ENCODE data around the gene BIRC3. TPM values are rescaled to one million over a fixed set of nuclear protein-coding genes. Genes with fewer than 3 reads are reported as not detected.
A peak's percentile ranks its signal among the peaks of the same experiment; 100 is the strongest.

The BIRC3 gene
- total and polyA plus RNA-seq, 12 donors = 1.1 to 16.5 (median 5.4) TPM

GRCh38 chr11:102347462-102348370 lies 30.4 kb downstream of the BIRC3 start:
- H3K4me1 ChIP-seq = peaks cover 0 to 38% (median 32%) of the 10 kb centered on the region in 9 donors
- no peak for DNase-seq
- H3K36me3 ChIP-seq = peaks cover 0 to 38% (median 0%) of the 10 kb centered on the region in 9 donors
- ATAC-seq = peak in 6 of 8 donors; percentile 1 to 37 (median 15)
- H3K9me3 ChIP-seq = no peaks in the 10 kb centered on the region
- peak overlapping the region; percentile 55 to 94 (median 86) for H3K4me3 ChIP-seq
- no peak for TF ChIP-seq CTCF (IDR thresholded peaks at IDR 0.05)
- intact Hi-C loops (cut with DNase I) = loop anchor here in 3 of 10 donors (1.0 to 5.0 kb wide), 7 partner anchors 31 to 105 kb away; partner anchors contain the start of genes TMEM123 (in 2 of the 3) and BIRC3 (in 1 of the 3)
- WGBS, 2 donors = 0% methylated on average over 33 of the region's 33 CpGs
- H3K27me3 ChIP-seq = no peaks in the 10 kb centered on the region
- peak overlapping the region; percentile 93 to 99 (median 98) for H3K27ac ChIP-seq

- Histone ChIP-seq H3K27me3 (no peaks in the 10 kb centered on the region), H3K4me1 (peaks cover 0 to 14% (median 0%) of the 10 kb centered on the region in 9 donors), H3K27ac (no peak overlapping the region), H3K4me3 (no peak overlapping the region), H3K9me3 (peaks cover 0 to 37% (median 3%) of the 10 kb centered on the region in 11 donors), H3K36me3 (peaks cover 0 to 82% (median 17%) of the 10 kb centered on the region in 9 donors)
- intact Hi-C loops (cut with DNase I) = no loop called here
- no peak for DNase-seq
- TF ChIP-seq CTCF (IDR thresholded peaks at IDR 0.05) = no peak
- no peak for ATAC-seq
These were observed 39.8 kb downstream of the BIRC3 start for GRCh38 chr11:102357116-102357515.

GRCh38 chr11:102359372-102359771 lies 42.1 kb downstream of the BIRC3 start:
- WGBS, 2 donors = 80 to 84% methylated on average over 3 of the region's 3 CpGs
- Histone ChIP-seq H3K36me3 (peaks cover 0 to 81% (median 36%) of the 10 kb centered on the region in 9 donors), H3K4me3 (no peak overlapping the region), H3K4me1 (peaks cover 0 to 14% (median 0%) of the 10 kb centered on the region in 9 donors), H3K27ac (no peak overlapping the region), H3K27me3 (no peaks in the 10 kb centered on the region), H3K9me3 (peaks cover 0 to 37% (median 3%) of the 10 kb centered on the region in 11 donors)
- intact Hi-C loops (cut with DNase I) = no loop called here
- DNase-seq (no peak), ATAC-seq (no peak)
- TF ChIP-seq CTCF (IDR thresholded peaks at IDR 0.05) = no peak

GRCh38 chr11:102360681-102361080 lies 43.4 kb downstream of the BIRC3 start:
- Histone ChIP-seq H3K36me3 (peaks cover 0 to 90% (median 44%) of the 10 kb centered on the region in 9 donors), H3K4me3 (no peak overlapping the region), H3K27ac (no peak overlapping the region), H3K9me3 (peaks cover 0 to 29% (median 3%) of the 10 kb centered on the region in 11 donors), H3K27me3 (no peaks in the 10 kb centered on the region), H3K4me1 (peaks cover 0 to 14% (median 0%) of the 10 kb centered on the region in 9 donors)
- intact Hi-C loops (cut with DNase I) = no loop called here
- WGBS, 2 donors = 92 to 95% methylated on average over 3 of the region's 3 CpGs
- ATAC-seq (peak in 1 of 8 donors; percentile 16), DNase-seq (no peak)
- TF ChIP-seq CTCF (IDR thresholded peaks at IDR 0.05) = no peak
